SJSA1 (cell line): Measurements from ENCODE around the gene TBL1X. TPM values are rescaled to one million over a fixed set of nuclear protein-coding genes. Genes with fewer than 3 reads are reported as not detected.

ENCODE experiments used
- DNase-seq, 2 experiments: peaks; one replicate each; pipeline ENCODE4 v3.0.0-alpha.2; 2015 to 2020; ENCODE audit warnings: low spot score in 2 of 2, low read depth in 1 of 2
- H3K27ac ChIP-seq: fragments of 250-450 bp; sonication (Bioruptor Pico); 2 replicates; pipeline ENCODE4 v1.5.1; 2020; ENCODE audit warnings: mild to moderate bottlenecking, moderate library complexity
- H3K27me3 ChIP-seq: fragments of 250-450 bp; sonication (Bioruptor Pico); replicated peaks from 2 replicates; pipeline ENCODE4 v1.5.1; 2020; ENCODE audit warnings: mild to moderate bottlenecking, moderate library complexity
- H3K36me3 ChIP-seq: fragments of 250-450 bp; sonication (Bioruptor Pico); 2 replicates; pipeline ENCODE4 v1.5.1; 2020; ENCODE audit warnings: mild to moderate bottlenecking
- H3K4me1 ChIP-seq: fragments of 250-450 bp; sonication (Bioruptor Pico); replicated peaks from 2 replicates; pipeline ENCODE4 v1.6.1; 2021; ENCODE audit warnings: mild to moderate bottlenecking
- H3K4me3 ChIP-seq: fragments of 250-450 bp; sonication (Bioruptor Pico); 2 replicates; pipeline ENCODE4 v1.5.1; 2020; ENCODE audit warnings: mild to moderate bottlenecking
- H3K9me3 ChIP-seq: fragments of 250-450 bp; sonication (Bioruptor Pico); replicated peaks from 2 replicates; pipeline ENCODE4 v1.5.1; 2020; ENCODE audit warnings: mild to moderate bottlenecking
- total RNA-seq: library from RNA; depleted of rRNA; stranded (reverse); fragments of >200 nt; shearing (Covaris generic); gene quantifications from 2 replicates; pipeline ENCODE4 v1.2.3, GENCODE V29; 2014

Gene TBL1X
- total RNA-seq, 1 experiment from 2014 or later: 21.4 TPM

DNA sequence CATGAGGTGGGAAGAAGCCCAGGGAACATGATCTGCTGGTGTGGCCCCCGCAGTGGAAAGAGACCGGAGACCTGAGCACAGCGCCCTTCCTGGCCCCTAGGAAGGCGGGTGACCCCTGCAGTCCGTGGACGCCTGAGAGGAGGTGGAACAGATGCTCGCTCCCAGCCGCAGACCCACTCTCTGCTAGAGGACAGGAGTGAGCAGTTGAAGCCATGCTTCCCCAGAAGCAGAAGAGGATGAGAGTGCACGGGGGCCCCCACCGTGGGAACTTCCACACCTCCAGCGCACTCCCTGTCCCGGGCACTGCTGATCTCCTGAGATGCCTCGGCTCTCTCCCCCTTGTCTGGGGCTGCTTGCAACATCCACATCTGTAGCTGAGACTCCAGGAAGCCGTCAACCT, 238.5 kb downstream of the TBL1X start:
- Histone ChIP-seq H3K4me3 (no peak overlapping the region), H3K36me3 (no peaks in the 10 kb centered on the region; the same call in 1 of the 2 replicates)

DNA sequence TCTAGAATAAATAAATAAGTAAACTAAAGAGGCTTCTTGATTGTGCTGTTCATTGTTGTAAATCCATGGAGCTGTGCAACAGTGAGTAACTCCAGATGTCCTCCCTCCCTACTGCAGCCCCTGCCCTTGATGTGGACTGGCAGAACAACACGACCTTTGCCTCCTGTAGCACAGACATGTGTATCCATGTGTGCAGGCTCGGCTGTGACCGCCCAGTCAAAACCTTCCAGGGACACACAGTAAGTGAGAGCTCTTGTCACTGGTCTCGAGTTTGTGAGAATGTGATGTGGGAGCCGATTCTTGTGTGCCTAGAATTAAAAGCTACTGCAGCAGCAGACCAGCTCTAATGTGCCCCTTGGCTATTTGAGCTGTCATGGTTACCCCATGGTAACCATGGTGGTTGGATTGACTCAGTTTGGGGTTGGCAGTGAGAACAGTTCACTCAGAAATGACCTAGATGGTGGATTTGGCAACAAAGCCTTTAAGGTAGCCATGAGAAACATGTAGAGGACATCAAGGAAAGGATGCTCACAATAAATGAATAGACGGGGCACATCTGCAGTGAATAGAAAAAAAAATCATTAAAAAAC, 240.1 kb downstream of the TBL1X start:
- H3K27ac ChIP-seq: no peak overlapping the region
- no peaks in the 10 kb centered on the region for H3K9me3 ChIP-seq
- H3K27me3 ChIP-seq: no peaks in the 10 kb centered on the region
- DNase-seq: no peak
- H3K36me3 ChIP-seq: peaks cover 7% of the 10 kb centered on the region
- peaks cover 6% of the 10 kb centered on the region; the same call in 1 of the 2 replicates for H3K4me1 ChIP-seq
- no peak overlapping the region for H3K4me3 ChIP-seq

More for the DNA sequence above, 238.5 kb downstream of the TBL1X start:
- no peak for DNase-seq
- Histone ChIP-seq H3K4me1 (no peaks in the 10 kb centered on the region), H3K27me3 (no peaks in the 10 kb centered on the region), H3K9me3 (no peaks in the 10 kb centered on the region), H3K27ac (no peak overlapping the region)

DNA sequence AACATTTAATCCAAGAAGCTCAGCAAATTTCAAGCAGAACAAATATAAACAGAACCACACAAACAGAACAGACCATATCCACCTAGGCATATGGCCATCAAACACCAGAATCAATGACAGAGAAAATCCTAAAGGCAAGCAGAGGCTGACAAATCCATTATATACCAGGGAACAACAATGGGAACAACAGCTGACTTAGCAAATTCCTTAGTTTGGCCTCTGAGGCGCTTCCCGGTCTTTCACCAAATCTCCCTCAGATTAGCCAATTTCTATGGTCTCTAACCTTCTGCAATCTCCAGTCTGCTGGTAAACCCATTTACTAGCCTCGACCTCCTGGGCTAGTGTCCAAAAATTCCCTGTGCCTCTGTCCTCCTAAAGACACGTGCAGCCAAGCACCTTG, 241.6 kb downstream of the TBL1X start:
- Histone ChIP-seq H3K4me1 (peaks cover 6% of the 10 kb centered on the region; the same call in 1 of the 2 replicates), H3K27me3 (no peaks in the 10 kb centered on the region), H3K4me3 (no peak overlapping the region), H3K9me3 (no peaks in the 10 kb centered on the region), H3K27ac (no peak overlapping the region), H3K36me3 (peaks cover 7% of the 10 kb centered on the region)
- no peak for DNase-seq

DNA sequence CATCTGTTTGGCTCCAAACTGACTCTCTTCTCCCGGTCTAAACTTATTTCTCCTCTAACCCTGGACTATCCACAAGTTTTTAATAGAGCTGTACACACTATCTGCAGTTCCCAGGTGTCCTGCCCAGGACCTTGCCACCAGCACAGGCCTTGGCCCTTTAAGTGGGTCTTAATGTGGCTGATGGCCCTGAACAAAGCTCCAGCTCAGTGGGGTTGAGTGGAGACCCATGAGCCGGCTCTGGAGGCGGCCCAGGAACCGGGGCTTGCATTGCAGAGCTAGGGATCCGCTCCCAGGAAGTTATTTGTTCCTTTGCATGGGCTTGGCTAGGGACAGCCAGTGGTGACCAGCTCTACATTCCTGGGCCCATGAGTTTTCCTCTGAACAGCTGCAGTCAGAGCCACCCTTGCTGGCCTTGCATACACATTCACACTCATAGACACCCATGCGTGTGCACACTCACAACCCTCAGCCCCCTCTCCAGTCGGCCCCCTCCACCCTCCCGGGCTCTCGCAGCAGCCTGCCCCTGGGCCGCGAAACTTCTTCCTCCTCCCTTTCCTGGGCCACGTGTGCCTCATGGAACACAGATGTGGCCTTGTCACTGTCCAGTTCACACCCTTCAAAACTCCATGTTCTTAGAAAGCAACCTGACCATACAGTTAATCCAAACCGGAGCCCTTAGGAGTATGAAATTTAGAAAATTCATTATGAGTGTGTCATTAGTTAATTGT, 242.6 kb downstream of the TBL1X start:
- Histone ChIP-seq H3K4me1 (peaks cover 6% of the 10 kb centered on the region; the same call in 1 of the 2 replicates), H3K27ac (no peak overlapping the region), H3K27me3 (no peaks in the 10 kb centered on the region), H3K9me3 (no peaks in the 10 kb centered on the region), H3K4me3 (no peak overlapping the region), H3K36me3 (peaks cover 7% of the 10 kb centered on the region)
- DNase-seq: no peak

DNA sequence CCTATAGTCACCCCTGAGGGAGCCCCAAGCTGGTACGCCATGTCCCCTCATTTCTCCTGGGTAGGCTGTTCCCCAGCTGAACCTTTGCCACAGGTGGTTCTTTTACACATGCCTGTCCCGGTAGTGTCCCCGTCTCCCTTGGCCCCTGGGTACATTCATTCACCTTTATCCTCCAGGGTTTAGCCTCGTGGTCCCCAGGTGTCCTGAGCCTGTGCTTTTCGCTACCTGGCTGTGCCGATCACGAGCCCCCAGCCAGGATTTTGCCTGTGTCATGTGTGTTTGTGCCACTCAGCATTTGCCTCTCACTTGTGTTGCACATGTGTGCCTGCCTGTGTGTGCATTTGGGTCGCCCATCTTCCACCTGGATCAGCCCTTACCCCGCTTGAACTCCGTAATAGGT, 243.2 kb downstream of the TBL1X start:
- H3K4me3 ChIP-seq: no peak overlapping the region
- peaks cover 7% of the 10 kb centered on the region for H3K36me3 ChIP-seq
- H3K27me3 ChIP-seq: no peaks in the 10 kb centered on the region
- H3K9me3 ChIP-seq: no peaks in the 10 kb centered on the region
- peaks cover 6% of the 10 kb centered on the region; the same call in 1 of the 2 replicates for H3K4me1 ChIP-seq
- DNase-seq: no peak
- H3K27ac ChIP-seq: no peak overlapping the region

DNA sequence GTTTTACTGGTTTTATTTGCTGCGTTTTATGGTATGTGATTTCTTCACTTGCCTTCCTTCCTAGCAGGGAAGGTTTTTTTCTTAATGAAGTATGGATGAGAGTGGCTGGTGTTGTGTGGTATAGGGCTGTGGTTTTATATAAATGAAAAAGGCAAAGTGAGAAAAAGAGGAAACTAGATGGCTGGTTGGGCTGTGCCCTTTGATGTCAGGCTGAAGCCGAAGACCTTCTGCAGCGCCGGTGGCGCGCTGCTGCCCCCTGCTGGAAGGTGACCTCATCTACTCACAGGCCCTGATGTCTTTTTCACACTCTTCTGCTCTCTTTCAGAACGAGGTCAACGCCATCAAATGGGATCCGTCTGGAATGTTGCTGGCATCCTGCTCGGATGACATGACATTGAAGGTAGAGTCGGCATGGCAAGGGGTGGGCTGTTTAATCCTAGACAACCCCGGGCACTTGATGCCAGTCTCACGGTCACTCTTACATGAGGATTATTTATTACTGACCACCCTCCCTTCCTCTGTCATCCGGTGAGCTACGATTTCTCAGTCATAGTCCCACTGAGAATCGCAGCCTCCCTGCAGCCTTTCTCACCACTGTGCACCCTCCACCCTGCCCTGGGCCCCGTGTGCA, 244.2 kb downstream of the TBL1X start:
- peaks cover 7% of the 10 kb centered on the region for H3K36me3 ChIP-seq
- peaks cover 6% of the 10 kb centered on the region; the same call in 1 of the 2 replicates for H3K4me1 ChIP-seq
- no peak overlapping the region for H3K4me3 ChIP-seq
- DNase-seq: peak; percentile 44 to 60
- no peaks in the 10 kb centered on the region for H3K27me3 ChIP-seq
- no peaks in the 10 kb centered on the region for H3K9me3 ChIP-seq
- H3K27ac ChIP-seq: no peak overlapping the region

DNA sequence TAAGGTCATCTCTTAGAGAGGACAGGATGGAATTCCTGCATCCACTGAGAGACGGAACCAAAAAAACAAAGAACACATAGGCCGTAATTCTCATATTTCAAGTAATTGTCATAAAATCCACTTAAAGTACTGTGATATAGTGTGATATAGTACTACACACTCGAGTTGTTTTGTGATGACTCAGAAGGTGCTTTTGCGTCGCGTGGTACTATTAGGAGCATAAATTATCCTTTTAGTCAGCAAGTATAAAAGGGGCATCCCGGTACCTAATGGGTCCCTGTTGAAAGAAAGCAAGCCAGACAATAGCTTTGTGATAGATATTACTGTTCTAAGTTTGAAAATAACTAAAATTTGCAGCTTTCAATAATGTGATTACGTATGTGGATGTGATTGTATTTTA, 245.5 kb downstream of the TBL1X start:
- Histone ChIP-seq H3K4me3 (no peak overlapping the region), H3K4me1 (peaks cover 6% of the 10 kb centered on the region; the same call in 1 of the 2 replicates), H3K9me3 (no peaks in the 10 kb centered on the region), H3K36me3 (peaks cover 10% of the 10 kb centered on the region), H3K27ac (no peak overlapping the region), H3K27me3 (no peaks in the 10 kb centered on the region)
- no peak for DNase-seq

DNA sequence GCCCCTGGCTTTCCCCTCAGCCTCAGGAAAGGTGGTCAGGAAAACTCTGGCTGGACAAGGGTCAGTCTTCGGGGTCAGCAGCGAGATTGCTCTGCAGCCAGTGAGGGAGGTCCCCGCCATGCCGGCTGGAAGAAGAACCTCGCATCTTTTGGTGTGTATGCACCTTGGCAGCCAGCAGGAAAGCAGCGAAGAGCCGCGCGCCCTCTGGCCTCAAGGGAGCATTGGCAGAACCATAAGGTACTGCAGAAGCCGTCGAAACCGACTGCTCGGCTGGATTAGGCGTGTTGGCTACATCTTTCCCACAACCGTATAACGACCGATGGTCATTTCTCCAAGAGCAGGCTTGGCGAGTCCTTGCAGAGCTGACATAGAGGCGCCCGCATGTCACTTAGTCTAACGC, 252.5 kb downstream of the TBL1X start:
- peaks cover 3% of the 10 kb centered on the region for H3K36me3 ChIP-seq
- no peaks in the 10 kb centered on the region for H3K27me3 ChIP-seq
- no peak overlapping the region for H3K4me3 ChIP-seq
- no peak for DNase-seq
- H3K4me1 ChIP-seq: no peaks in the 10 kb centered on the region
- H3K27ac ChIP-seq: no peak overlapping the region
- no peaks in the 10 kb centered on the region for H3K9me3 ChIP-seq

DNA sequence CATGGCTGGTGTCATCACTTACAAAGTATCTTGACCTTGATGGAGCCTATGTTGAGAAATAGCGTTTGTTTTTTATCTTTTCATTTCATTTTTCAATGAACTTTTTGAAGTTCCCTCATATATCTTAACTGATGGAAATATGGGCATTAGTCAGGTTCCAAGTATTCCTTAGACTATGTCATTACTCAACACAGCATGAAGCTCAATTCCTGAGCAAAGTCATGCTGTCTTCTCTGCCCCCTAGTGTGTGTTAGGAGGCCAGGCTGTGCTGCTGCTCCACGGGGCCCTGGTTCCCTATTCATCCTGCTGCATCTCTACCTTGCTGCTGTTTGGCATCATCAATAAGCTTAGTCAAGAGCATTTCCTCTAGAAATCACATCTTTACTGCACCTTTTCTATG, 259.9 kb downstream of the TBL1X start:
- no peak overlapping the region for H3K4me3 ChIP-seq
- H3K4me1 ChIP-seq: no peaks in the 10 kb centered on the region
- no peaks in the 10 kb centered on the region for H3K36me3 ChIP-seq
- H3K27me3 ChIP-seq: no peaks in the 10 kb centered on the region
- no peaks in the 10 kb centered on the region for H3K9me3 ChIP-seq
- DNase-seq: no peak
- no peak overlapping the region for H3K27ac ChIP-seq

DNA sequence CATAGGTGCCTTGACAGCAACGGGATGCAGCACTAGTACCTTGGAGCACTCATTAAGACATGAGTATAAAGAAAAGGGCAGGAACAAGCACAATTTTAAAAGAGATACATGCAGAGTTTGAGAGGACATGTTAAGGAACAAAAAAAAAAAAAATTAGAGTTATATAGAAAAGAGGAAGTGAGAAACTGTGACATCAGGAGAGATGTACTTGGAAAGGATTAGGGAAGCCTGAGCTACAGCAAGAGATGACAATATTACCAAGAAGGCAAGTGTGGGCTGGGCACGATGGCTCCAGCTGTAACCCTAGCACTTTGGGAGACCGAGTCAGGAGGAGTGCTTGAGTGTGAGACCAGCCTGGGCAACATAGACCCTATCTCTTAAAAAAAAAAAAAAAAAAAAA, 263.4 kb downstream of the TBL1X start:
- no peak for DNase-seq
- H3K27me3 ChIP-seq: no peaks in the 10 kb centered on the region
- no peak overlapping the region for H3K4me3 ChIP-seq
- no peak overlapping the region for H3K27ac ChIP-seq
- no peaks in the 10 kb centered on the region for H3K36me3 ChIP-seq
- H3K9me3 ChIP-seq: no peaks in the 10 kb centered on the region
- H3K4me1 ChIP-seq: no peaks in the 10 kb centered on the region

DNA sequence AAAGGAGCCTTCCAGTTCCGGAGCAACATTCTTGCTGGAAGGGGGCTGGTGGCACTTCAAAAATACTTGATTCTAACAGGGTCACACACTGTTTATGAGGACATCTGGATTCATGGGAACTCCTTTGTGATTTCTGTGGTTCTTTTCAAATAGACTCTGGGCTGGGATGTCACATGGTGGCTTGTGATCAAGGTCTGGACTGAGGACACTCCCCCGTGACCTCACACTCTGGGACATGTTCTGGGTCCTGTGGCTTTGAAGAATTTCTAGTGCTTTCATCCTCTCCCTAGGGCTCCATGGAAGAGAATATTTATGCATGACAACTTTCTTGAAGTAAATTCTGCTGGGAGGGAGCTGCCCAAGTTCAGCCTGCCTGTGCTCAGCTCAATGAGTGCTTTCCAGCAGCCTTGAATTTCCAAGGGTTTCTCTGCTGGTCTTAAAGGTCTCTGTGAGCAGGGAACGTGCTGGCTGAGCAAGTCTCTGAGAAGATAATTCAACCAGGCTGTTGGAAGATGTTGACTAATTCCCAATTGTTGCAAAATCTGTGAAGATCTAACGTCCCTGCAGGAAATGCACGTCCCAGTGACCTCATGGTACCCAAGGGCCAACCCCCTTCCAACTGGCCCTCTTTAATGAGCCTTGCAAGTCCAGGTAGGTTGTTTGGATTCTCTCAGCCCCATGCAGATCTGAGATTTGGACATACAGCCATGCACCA, 264.5 kb downstream of the TBL1X start:
- Histone ChIP-seq H3K4me3 (no peak overlapping the region), H3K36me3 (no peaks in the 10 kb centered on the region), H3K4me1 (no peaks in the 10 kb centered on the region), H3K27ac (no peak overlapping the region), H3K27me3 (no peaks in the 10 kb centered on the region), H3K9me3 (no peaks in the 10 kb centered on the region)
- no peak for DNase-seq

DNA sequence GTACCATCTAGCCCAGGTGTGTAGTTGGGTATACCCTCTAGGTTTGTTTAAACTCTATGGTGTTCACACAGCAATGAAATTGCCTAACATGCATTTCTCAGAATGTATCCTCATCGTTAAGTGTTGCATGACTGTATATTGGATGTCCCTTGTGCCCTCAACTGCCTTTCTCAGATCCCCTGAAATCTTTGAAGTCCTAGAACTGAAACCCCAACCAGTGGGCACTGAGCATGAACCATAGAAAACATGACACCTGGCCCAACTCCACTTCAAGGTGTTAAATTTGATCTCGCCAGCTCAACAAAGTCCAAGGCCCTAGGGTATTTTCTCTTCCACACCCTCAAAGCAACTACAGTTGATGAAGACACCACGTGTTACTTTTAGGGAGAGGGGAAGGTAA, 265.2 kb downstream of the TBL1X start:
- Histone ChIP-seq H3K36me3 (no peaks in the 10 kb centered on the region), H3K4me1 (no peaks in the 10 kb centered on the region), H3K4me3 (no peak overlapping the region), H3K27ac (no peak overlapping the region), H3K27me3 (no peaks in the 10 kb centered on the region), H3K9me3 (no peaks in the 10 kb centered on the region)
- no peak for DNase-seq

DNA sequence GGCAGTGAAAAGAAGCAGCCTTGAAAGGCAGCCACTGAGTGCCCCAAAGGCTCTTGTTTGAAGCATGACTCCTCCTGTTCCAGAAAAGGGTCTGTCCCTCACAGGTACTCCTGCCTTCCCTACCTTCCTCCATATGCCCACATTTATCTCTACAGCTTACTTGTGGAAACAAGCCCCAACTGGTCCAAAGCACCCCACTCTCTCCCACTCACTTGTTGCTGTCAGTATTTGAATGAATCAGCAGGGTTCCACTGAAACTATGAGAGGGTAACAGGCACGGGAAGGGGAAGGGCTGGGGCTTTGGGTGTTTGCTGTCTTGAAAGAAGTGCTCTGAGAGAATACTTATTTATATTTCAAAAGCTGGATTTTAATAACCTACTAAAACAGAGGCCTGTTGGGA, 265.9 kb downstream of the TBL1X start:
- Histone ChIP-seq H3K4me1 (no peaks in the 10 kb centered on the region), H3K27me3 (no peaks in the 10 kb centered on the region), H3K36me3 (no peaks in the 10 kb centered on the region), H3K9me3 (no peaks in the 10 kb centered on the region), H3K27ac (no peak overlapping the region), H3K4me3 (no peak overlapping the region)
- no peak for DNase-seq

DNA sequence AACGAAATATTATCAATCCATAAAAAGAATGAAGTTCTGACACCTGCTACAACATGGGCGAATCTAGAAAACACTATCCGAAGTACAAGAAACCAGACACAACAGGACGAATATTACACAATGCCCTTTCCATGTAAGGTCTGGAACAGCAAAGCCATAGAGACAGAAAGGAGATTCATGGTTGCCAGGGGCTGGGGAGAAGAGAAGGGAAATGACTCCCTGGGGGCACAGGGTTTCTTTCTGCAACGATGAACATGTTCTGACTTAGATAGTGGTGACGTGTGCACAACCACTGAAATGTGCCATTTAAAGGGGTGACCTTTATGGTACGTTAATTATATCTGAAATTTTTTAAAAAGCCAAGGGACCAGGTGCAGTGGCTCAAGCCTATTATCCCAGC, 272.5 kb downstream of the TBL1X start:
- no peak for DNase-seq
- Histone ChIP-seq H3K27ac (no peak overlapping the region), H3K9me3 (no peaks in the 10 kb centered on the region), H3K4me3 (no peak overlapping the region), H3K27me3 (no peaks in the 10 kb centered on the region), H3K36me3 (no peaks in the 10 kb centered on the region), H3K4me1 (no peaks in the 10 kb centered on the region)
